ENCODE data around the gene PRMT1. TPM values are rescaled to one million over a fixed set of nuclear protein-coding genes. Genes with fewer than 3 reads are reported as not detected.

Gene PRMT1
- total and polyA plus RNA-seq, 9 of the 15 experiments (the other 6 are each of a cell fraction or from before 2014, with no cell fraction given): 13.3 to 464 (median 326) TPM

- no peak for TF ChIP-seq SREBF1 (IDR thresholded peaks at IDR 0.05; ENCODE audit: borderline replicate concordance, low read depth, low read length)
- TF ChIP-seq RCOR1 (IDR thresholded peaks at IDR 0.05; ENCODE audit: borderline replicate concordance in 1 of 2, low read depth in 2 of 2, low read length in 2 of 2): 0 out of 4 replicates have a peak, but pooled peaks of 1 of the 2 experiments have one; percentile 61
- TF ChIP-seq, protein P1, sequence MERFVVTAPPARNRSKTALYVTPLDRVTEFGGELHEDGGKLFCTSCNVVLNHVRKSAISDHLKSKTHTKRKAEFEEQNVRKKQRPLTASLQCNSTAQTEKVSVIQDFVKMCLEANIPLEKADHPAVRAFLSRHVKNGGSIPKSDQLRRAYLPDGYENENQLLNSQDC (CRISPR knock-in tag; IDR thresholded peaks at IDR 0.05): no peak
- no peak for TF ChIP-seq LARP7 (IDR thresholded peaks at IDR 0.05)
- TF ChIP-seq NKRF (IDR thresholded peaks at IDR 0.05; ENCODE audit: borderline replicate concordance): no peak
- no peak for TF ChIP-seq MGA (IDR thresholded peaks at IDR 0.05)
- no peak for TF ChIP-seq ZNF274 (IDR thresholded peaks at IDR 0.05; ENCODE audit: borderline replicate concordance, low read depth, low read length)
- TF ChIP-seq KLF16 (IDR thresholded peaks at IDR 0.05): peak; percentile 43
- peak; percentile 28; the same call in 1 of the 2 replicates for TF ChIP-seq ERF (CRISPR knock-in tag; IDR thresholded peaks at IDR 0.05)
- TF ChIP-seq TEAD4 (IDR thresholded peaks at IDR 0.05; ENCODE audit: low read length): no peak
- TF ChIP-seq TEAD4 (CRISPR knock-in tag; IDR thresholded peaks at IDR 0.05; ENCODE audit: borderline replicate concordance): no peak
- no peak for TF ChIP-seq FOSL1 (tag; conservative IDR thresholded peaks at IDR 0.05)
- TF ChIP-seq MTA3 (IDR thresholded peaks at IDR 0.05; ENCODE audit: borderline replicate concordance): peak; percentile 81; the same call in 1 of the 2 replicates
- TF ChIP-seq ZNF224 (CRISPR knock-in tag; IDR thresholded peaks at IDR 0.05): no peak
Observed at GRCh38 chr19:49672131-49672919, 4.7 kb upstream of the PRMT1 start (continued).
